SK-N-SH (cell line): ENCODE results near the gene UNK. TPM values are rescaled to one million over a fixed set of nuclear protein-coding genes. Genes with fewer than 3 reads are reported as not detected.

Experiments
- CHD2 ChIP-seq: fragments of 150-350 bp; IDR thresholded peaks from 2 replicates; pipeline ENCODE4 v1.6.1; 2018; ENCODE audit warnings: low read length; ENCODE audit not compliant: partially characterized antibody
- EZH2phosphoT487 ChIP-seq: fragments of 200-600 bp; sonication (generic); IDR thresholded peaks from 2 replicates; pipeline ENCODE4 v1.6.1; 2017; ENCODE audit warnings: low read depth, mixed run types, mild to moderate bottlenecking, antibody characterized with exemption, moderate library complexity, borderline replicate concordance
- FOSL2 ChIP-seq: IDR thresholded peaks from 2 replicates; pipeline ENCODE4 v1.4.0; 2012; ENCODE audit warnings: low read depth, mild to moderate bottlenecking, moderate library complexity, borderline replicate concordance
- GABPA ChIP-seq: IDR thresholded peaks from 2 replicates; pipeline ENCODE4 v1.4.0; 2012; ENCODE audit warnings: low read depth, mild to moderate bottlenecking
- GATA2 ChIP-seq: sonication (generic); formaldehyde crosslinking; IDR thresholded peaks from 2 replicates; pipeline ENCODE4 v1.5.0; 2020; ENCODE audit warnings: mild to moderate bottlenecking, missing genetic modification reagents
- MXI1 ChIP-seq: IDR thresholded peaks from 2 replicates; pipeline ENCODE4 v1.6.1; 2012; ENCODE audit warnings: mild to moderate bottlenecking, low read depth, low read length, improper control_type of control experiment
- NFIC ChIP-seq: IDR thresholded peaks from 2 replicates; pipeline ENCODE4 v1.4.0; 2012; ENCODE audit warnings: borderline replicate concordance
- POLR2AphosphoS5 ChIP-seq: IDR thresholded peaks from 2 replicates; pipeline ENCODE4 v1.6.1; 2012; ENCODE audit warnings: low read depth, low read length
- RAD21 ChIP-seq: IDR thresholded peaks from 2 replicates; pipeline ENCODE4 v1.6.1; 2012; ENCODE audit warnings: mild to moderate bottlenecking, low read length
- RCOR1 ChIP-seq: fragments of 150-350 bp; IDR thresholded peaks from 2 replicates; pipeline ENCODE4 v1.6.1; 2017; ENCODE audit warnings: antibody characterized with exemption, low read length
- SMC3 ChIP-seq: IDR thresholded peaks from 2 replicates; pipeline ENCODE4 v1.6.1; 2012; ENCODE audit warnings: low read depth, low read length, improper control_type of control experiment
- TCF12 ChIP-seq: IDR thresholded peaks from 2 replicates; pipeline ENCODE4 v1.4.0; 2012
- TEAD4 ChIP-seq: IDR thresholded peaks from 2 replicates; pipeline ENCODE4 v1.4.0; 2012; ENCODE audit warnings: mild to moderate bottlenecking, borderline replicate concordance; ENCODE audit not compliant: insufficient read depth
- YY1 ChIP-seq: IDR thresholded peaks from 2 replicates; pipeline ENCODE4 v1.4.0; 2012; ENCODE audit warnings: low read depth, mild to moderate bottlenecking
- polyA plus RNA-seq, 3 experiments: library from polyadenylated mRNA; depleted of rRNA; stranded (reverse); fragments of >200 nt; gene quantifications; 2 replicates each; pipeline ENCODE4 v1.2.3, GENCODE V29; 2012
- TF ChIP-seq, protein P1 (sequence below): IDR thresholded peaks from 2 replicates; pipeline ENCODE4 v1.4.0; 2012; ENCODE audit warnings: low read depth, borderline replicate concordance
- TF ChIP-seq, protein P2 (sequence below): fragments of 150-350 bp; IDR thresholded peaks from 2 replicates; pipeline ENCODE4 v1.6.1; 2017; ENCODE audit warnings: antibody characterized with exemption, low read length, low read depth, borderline replicate concordance
- TF ChIP-seq, protein P3 (sequence below): IDR thresholded peaks from 2 replicates; pipeline ENCODE4; 2012
- TF ChIP-seq, protein P4 (sequence below): IDR thresholded peaks from 2 replicates; pipeline ENCODE4 v1.6.1; 2012; ENCODE audit warnings: mild to moderate bottlenecking, low read depth, low read length, moderate library complexity

Gene UNK
- polyA plus RNA-seq, 1 of the 3 experiments (the other 2 are of a cell fraction): 24.8 TPM

DNA sequence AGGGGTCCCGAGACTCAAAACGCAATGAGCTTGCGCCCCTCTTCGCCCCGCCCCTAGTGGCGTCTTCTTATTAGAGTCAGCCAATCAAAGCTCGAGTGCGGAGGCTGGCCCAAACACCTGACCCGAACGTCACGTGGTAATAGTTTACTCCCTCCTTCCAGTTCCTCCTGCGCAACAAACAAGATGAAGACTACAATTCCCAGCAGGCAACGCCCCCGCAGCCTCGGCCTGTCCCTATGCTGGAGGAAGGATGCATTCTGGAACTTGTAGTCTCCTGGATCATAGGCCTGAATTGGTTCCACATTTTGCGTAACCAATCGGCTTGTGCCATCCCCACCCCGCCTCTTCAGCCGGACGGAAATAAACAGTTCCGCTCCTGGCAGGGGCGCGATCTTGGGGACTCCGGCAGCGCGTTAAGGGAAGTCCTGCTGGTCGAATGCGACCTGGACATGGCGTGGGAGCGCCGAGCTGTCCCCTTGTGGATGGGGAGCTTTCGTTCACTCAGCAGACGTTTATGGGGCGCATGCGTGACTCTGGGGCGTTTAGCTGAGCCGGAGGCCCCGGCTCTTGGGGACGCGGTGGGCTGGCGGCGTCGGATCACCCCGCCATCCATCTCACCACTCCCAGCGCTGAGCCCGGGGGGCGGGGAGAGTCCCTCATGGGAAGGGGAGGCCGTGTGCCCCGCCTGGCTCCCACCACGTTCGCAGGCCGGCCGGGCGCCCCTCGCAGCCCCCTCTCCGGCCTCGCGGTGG, 70.9 kb downstream of the UNK start, which contains the start of gene WBP2 (continued):
- TF ChIP-seq CHD2 (peak; percentile 97), GABPA (peak; percentile 74), MXI1 (peak; percentile 64), SMC3 (0 out of 2 replicates have a peak, but pooled peaks have one; percentile 38), TEAD4 (no peak), GATA2 (CRISPR knock-in tag) (no peak), FOSL2 (no peak), RCOR1 (peak; percentile 47; the same call in 1 of the 2 replicates), EZH2phosphoT487 (no peak), RAD21 (no peak; the same call in 1 of the 2 replicates), TCF12 (peak; percentile 46; the same call in 1 of the 2 replicates), NFIC (no peak), POLR2AphosphoS5 (peak; percentile 98), YY1 (no peak; the same call in 1 of the 2 replicates)
- TF ChIP-seq, protein P1, sequence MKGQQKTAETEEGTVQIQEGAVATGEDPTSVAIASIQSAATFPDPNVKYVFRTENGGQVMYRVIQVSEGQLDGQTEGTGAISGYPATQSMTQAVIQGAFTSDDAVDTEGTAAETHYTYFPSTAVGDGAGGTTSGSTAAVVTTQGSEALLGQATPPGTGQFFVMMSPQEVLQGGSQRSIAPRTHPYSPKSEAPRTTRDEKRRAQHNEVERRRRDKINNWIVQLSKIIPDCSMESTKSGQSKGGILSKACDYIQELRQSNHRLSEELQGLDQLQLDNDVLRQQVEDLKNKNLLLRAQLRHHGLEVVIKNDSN: peak; percentile 97
- TF ChIP-seq, protein P2, sequence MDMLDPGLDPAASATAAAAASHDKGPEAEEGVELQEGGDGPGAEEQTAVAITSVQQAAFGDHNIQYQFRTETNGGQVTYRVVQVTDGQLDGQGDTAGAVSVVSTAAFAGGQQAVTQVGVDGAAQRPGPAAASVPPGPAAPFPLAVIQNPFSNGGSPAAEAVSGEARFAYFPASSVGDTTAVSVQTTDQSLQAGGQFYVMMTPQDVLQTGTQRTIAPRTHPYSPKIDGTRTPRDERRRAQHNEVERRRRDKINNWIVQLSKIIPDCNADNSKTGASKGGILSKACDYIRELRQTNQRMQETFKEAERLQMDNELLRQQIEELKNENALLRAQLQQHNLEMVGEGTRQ: peak; percentile 94
- TF ChIP-seq, protein P3, sequence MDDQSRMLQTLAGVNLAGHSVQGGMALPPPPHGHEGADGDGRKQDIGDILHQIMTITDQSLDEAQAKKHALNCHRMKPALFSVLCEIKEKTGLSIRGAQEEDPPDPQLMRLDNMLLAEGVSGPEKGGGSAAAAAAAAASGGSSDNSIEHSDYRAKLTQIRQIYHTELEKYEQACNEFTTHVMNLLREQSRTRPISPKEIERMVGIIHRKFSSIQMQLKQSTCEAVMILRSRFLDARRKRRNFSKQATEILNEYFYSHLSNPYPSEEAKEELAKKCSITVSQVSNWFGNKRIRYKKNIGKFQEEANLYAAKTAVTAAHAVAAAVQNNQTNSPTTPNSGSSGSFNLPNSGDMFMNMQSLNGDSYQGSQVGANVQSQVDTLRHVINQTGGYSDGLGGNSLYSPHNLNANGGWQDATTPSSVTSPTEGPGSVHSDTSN: no peak; the same call in 1 of the 2 replicates
- TF ChIP-seq, protein P4, sequence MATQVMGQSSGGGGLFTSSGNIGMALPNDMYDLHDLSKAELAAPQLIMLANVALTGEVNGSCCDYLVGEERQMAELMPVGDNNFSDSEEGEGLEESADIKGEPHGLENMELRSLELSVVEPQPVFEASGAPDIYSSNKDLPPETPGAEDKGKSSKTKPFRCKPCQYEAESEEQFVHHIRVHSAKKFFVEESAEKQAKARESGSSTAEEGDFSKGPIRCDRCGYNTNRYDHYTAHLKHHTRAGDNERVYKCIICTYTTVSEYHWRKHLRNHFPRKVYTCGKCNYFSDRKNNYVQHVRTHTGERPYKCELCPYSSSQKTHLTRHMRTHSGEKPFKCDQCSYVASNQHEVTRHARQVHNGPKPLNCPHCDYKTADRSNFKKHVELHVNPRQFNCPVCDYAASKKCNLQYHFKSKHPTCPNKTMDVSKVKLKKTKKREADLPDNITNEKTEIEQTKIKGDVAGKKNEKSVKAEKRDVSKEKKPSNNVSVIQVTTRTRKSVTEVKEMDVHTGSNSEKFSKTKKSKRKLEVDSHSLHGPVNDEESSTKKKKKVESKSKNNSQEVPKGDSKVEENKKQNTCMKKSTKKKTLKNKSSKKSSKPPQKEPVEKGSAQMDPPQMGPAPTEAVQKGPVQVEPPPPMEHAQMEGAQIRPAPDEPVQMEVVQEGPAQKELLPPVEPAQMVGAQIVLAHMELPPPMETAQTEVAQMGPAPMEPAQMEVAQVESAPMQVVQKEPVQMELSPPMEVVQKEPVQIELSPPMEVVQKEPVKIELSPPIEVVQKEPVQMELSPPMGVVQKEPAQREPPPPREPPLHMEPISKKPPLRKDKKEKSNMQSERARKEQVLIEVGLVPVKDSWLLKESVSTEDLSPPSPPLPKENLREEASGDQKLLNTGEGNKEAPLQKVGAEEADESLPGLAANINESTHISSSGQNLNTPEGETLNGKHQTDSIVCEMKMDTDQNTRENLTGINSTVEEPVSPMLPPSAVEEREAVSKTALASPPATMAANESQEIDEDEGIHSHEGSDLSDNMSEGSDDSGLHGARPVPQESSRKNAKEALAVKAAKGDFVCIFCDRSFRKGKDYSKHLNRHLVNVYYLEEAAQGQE: no peak
